Trophoblast cell (in vitro differentiated cells and primary cell): ENCODE results near the gene FGFR4.

Source experiments
- DNase-seq, 2 donors: peaks; one replicate each; pipeline ENCODE4 v3.0.0-alpha.2; 2016
- H2AFZ ChIP-seq: 2 replicates; pipeline ENCODE4 v1.6.1; 2013; ENCODE audit warnings: low read length, moderate library complexity, mild to moderate bottlenecking; ENCODE audit not compliant: insufficient read depth, poor library complexity
- H2AK5ac ChIP-seq: 2 replicates; pipeline ENCODE4 v1.6.1; 2013; ENCODE audit warnings: mild to moderate bottlenecking, low read length
- H2BK120ac ChIP-seq: 2 replicates; pipeline ENCODE4 v1.6.1; 2013; ENCODE audit warnings: low read length, mild to moderate bottlenecking, moderate library complexity; ENCODE audit not compliant: insufficient read depth, poor library complexity
- H2BK12ac ChIP-seq: 2 replicates; pipeline ENCODE4 v1.6.1; 2013; ENCODE audit warnings: mild to moderate bottlenecking, low read length, moderate library complexity
- H2BK5ac ChIP-seq: 2 replicates; pipeline ENCODE4 v1.6.1; 2013; ENCODE audit warnings: low read length, low read depth, moderate library complexity, mild to moderate bottlenecking; ENCODE audit not compliant: poor library complexity
- H3K14ac ChIP-seq: 2 replicates; pipeline ENCODE4 v1.6.1; 2013; ENCODE audit warnings: mild to moderate bottlenecking, low read length
- H3K18ac ChIP-seq: 2 replicates; pipeline ENCODE4 v1.6.1; 2013; ENCODE audit warnings: mild to moderate bottlenecking, low read length
- H3K23ac ChIP-seq: 2 replicates; pipeline ENCODE4 v1.6.1; 2013; ENCODE audit warnings: low read length
- H3K27ac ChIP-seq: 2 replicates; pipeline ENCODE4 v1.5.1; 2013; ENCODE audit warnings: low read depth, mild to moderate bottlenecking, inconsistent platforms, low read length, moderate library complexity
- H3K27me3 ChIP-seq: 2 replicates; pipeline ENCODE4 v1.6.1; 2013; ENCODE audit warnings: inconsistent platforms, mild to moderate bottlenecking, low read length, moderate library complexity; ENCODE audit not compliant: insufficient read depth
- H3K36me3 ChIP-seq, 2 experiments: 1 replicate in 1 of 2; 2 replicates in 1 of 2; pipeline ENCODE4 v1.6.1; 2013; ENCODE audit warnings: low read length in 2 of 2, mild to moderate bottlenecking in 2 of 2, moderate library complexity in 1 of 2; ENCODE audit not compliant: insufficient read depth in 2 of 2, control insufficient read depth in 1 of 2
- H3K4ac ChIP-seq: 2 replicates; pipeline ENCODE4 v1.6.1; 2013; ENCODE audit warnings: low read depth, mild to moderate bottlenecking, low read length, moderate library complexity
- H3K4me1 ChIP-seq, 2 experiments: 1 replicate in 1 of 2; 2 replicates in 1 of 2; pipeline ENCODE4 v1.6.1; 2013; ENCODE audit warnings: low read length in 2 of 2, mild to moderate bottlenecking in 2 of 2, moderate library complexity in 1 of 2; ENCODE audit not compliant: insufficient read depth in 2 of 2, control insufficient read depth in 1 of 2
- H3K4me2 ChIP-seq: 2 replicates; pipeline ENCODE4 v1.6.1; 2013; ENCODE audit warnings: inconsistent platforms, mild to moderate bottlenecking, low read length, moderate library complexity
- H3K4me3 ChIP-seq: 2 replicates; pipeline ENCODE4 v1.5.1; 2013; ENCODE audit warnings: mild to moderate bottlenecking, low read depth, low read length, inconsistent platforms
- H3K79me1 ChIP-seq: one replicate; pipeline ENCODE4 v1.6.1; 2013; ENCODE audit warnings: low read length
- H3K79me2 ChIP-seq: 2 replicates; pipeline ENCODE4 v1.6.1; 2013; ENCODE audit warnings: low read length, mild to moderate bottlenecking; ENCODE audit not compliant: control insufficient read depth, insufficient read depth, poor library complexity
- H3K9ac ChIP-seq: 2 replicates; pipeline ENCODE4 v1.6.1; 2013; ENCODE audit warnings: mild to moderate bottlenecking, low read length
- H3K9me3 ChIP-seq: 2 replicates; pipeline ENCODE4 v1.6.1; 2013; ENCODE audit warnings: low read depth, mild to moderate bottlenecking, control low read depth, inconsistent platforms, low read length; ENCODE audit not compliant: insufficient read depth
- H4K12ac ChIP-seq: 2 replicates; pipeline ENCODE4 v1.6.1; 2013; ENCODE audit warnings: low read depth, mild to moderate bottlenecking, low read length, moderate library complexity
- H4K8ac ChIP-seq: 2 replicates; pipeline ENCODE4 v1.6.1; 2013; ENCODE audit warnings: low read depth, mild to moderate bottlenecking, low read length, moderate library complexity
- H4K91ac ChIP-seq: one replicate; pipeline ENCODE4 v1.6.1; 2013; ENCODE audit warnings: low read depth, mild to moderate bottlenecking, low read length, moderate library complexity
- WGBS: extraction: QIAGEN DNeasy Blood & Tissue Kit; methylation state at CpG from one replicate; pipeline ENCODE4 v1.1.7; 2013; ENCODE audit warnings: missing lambda C conversion rate; ENCODE audit not compliant: insufficient read length, insufficient coverage; ENCODE audit errors: extremely low coverage; 5-methylcytosine and 5-hydroxymethylcytosine counted together

FGFR4 gene

GRCh38 chr5:177132136-177133095 lies 45.7 kb downstream of the FGFR4 start:
- H2BK120ac ChIP-seq = peak overlapping the region; percentile 96
- peak overlapping the region; percentile 78 for H3K4me3 ChIP-seq
- H3K9me3 ChIP-seq = peaks cover 2% of the 10 kb centered on the region
- peak overlapping the region; percentile 83 for H2BK5ac ChIP-seq
- H2AK5ac ChIP-seq = peak overlapping the region; percentile 96
- H4K91ac ChIP-seq = peak overlapping the region; percentile 90
- H3K27me3 ChIP-seq = no peaks in the 10 kb centered on the region
- H3K4me1 ChIP-seq = peaks cover 18 to 24% of the 10 kb centered on the region in 2 experiments
- WGBS = no CpG with 5 or more reads among the region's 100 CpGs
- peaks cover 2 to 8% of the 10 kb centered on the region in 2 experiments for H3K36me3 ChIP-seq
- H2BK12ac ChIP-seq = peak overlapping the region; percentile 53
- peaks cover 25% of the 10 kb centered on the region for H3K79me1 ChIP-seq
- peak overlapping the region; percentile 95 for H3K4me2 ChIP-seq
- H3K23ac ChIP-seq = no peak overlapping the region
- peak in 1 of 2 donors; percentile 46 for DNase-seq
- peak overlapping the region; percentile 94 for H4K8ac ChIP-seq
- H4K12ac ChIP-seq = peak overlapping the region; percentile 92
- peak overlapping the region; percentile 89 for H3K27ac ChIP-seq
- H3K14ac ChIP-seq = peak overlapping the region; percentile 86
- peak overlapping the region; percentile 70 for H3K18ac ChIP-seq
- H3K9ac ChIP-seq = peak overlapping the region; percentile 72
- H3K79me2 ChIP-seq = peaks cover 30% of the 10 kb centered on the region
- H3K4ac ChIP-seq = peak overlapping the region; percentile 56
- H2AFZ ChIP-seq = peak overlapping the region; percentile 92

- WGBS = no CpG with 5 or more reads among the region's 93 CpGs
These were observed 46.6 kb downstream of the FGFR4 start, which contains the start of gene NSD1 for GRCh38 chr5:177133096-177133852. NSD1 (plus strand) TSS chr5:177133773; CDS start chr5:177135104, 1,331 bp downstream.

GRCh38 chr5:177133853-177134696 lies 47.4 kb downstream of the FGFR4 start:
- peaks cover 33% of the 10 kb centered on the region for H3K79me2 ChIP-seq
- peak overlapping the region; percentile 89 for H3K27ac ChIP-seq
- H2BK12ac ChIP-seq = no peak overlapping the region
- H3K4me3 ChIP-seq = peak overlapping the region; percentile 76
- peak overlapping the region; percentile 91 for H2AFZ ChIP-seq
- H3K4me1 ChIP-seq = peaks cover 18 to 24% of the 10 kb centered on the region in 2 experiments
- peak; percentile 23 to 46 for DNase-seq
- peaks cover 25% of the 10 kb centered on the region for H3K79me1 ChIP-seq
- H3K27me3 ChIP-seq = no peaks in the 10 kb centered on the region
- H3K23ac ChIP-seq = no peak overlapping the region
- H4K8ac ChIP-seq = peak overlapping the region; percentile 96
- H3K36me3 ChIP-seq = peaks cover 11 to 14% of the 10 kb centered on the region in 2 experiments
- peak overlapping the region; percentile 95 for H4K12ac ChIP-seq
- peak overlapping the region; percentile 96 for H4K91ac ChIP-seq
- peak overlapping the region; percentile 80 for H2AK5ac ChIP-seq
- peak overlapping the region; percentile 96 for H2BK5ac ChIP-seq
- no CpG with 5 or more reads among the region's 83 CpGs for WGBS
- peak overlapping the region; percentile 98 for H3K14ac ChIP-seq
- H3K4me2 ChIP-seq = peak overlapping the region; percentile 95
- peak overlapping the region; percentile 97 for H3K4ac ChIP-seq
- H3K9me3 ChIP-seq = no peaks in the 10 kb centered on the region
- peak overlapping the region; percentile 97 for H3K18ac ChIP-seq
- peak overlapping the region; percentile 93 for H2BK120ac ChIP-seq
- peak overlapping the region; percentile 84 for H3K9ac ChIP-seq

More at GRCh38 chr5:177133096-177133852, 46.6 kb downstream of the FGFR4 start, which contains the start of gene NSD1:
- Histone ChIP-seq H3K36me3 (peaks cover 8 to 11% of the 10 kb centered on the region in 2 experiments), H2BK5ac (peak within 1 kb of the TSS; percentile 96), H3K23ac (no peak within 1 kb of the TSS), H3K18ac (peak within 1 kb of the TSS; percentile 97), H3K4me2 (peak within 1 kb of the TSS; percentile 95), H4K12ac (peak within 1 kb of the TSS; percentile 95), H3K27ac (peak within 1 kb of the TSS; percentile 89), H3K9me3 (peaks cover 2% of the 10 kb centered on the region), H4K91ac (peak within 1 kb of the TSS; percentile 96), H3K79me2 (peaks cover 31% of the 10 kb centered on the region), H2BK120ac (peak within 1 kb of the TSS; percentile 96), H3K4me1 (peaks cover 18 to 24% of the 10 kb centered on the region in 2 experiments), H2AK5ac (peak within 1 kb of the TSS; percentile 96), H3K79me1 (peaks cover 25% of the 10 kb centered on the region), H3K14ac (peak within 1 kb of the TSS; percentile 98), H2AFZ (peak within 1 kb of the TSS; percentile 92), H3K9ac (peak within 1 kb of the TSS; percentile 84), H2BK12ac (peak within 1 kb of the TSS; percentile 3), H3K4me3 (peak within 1 kb of the TSS; percentile 78), H3K4ac (peak within 1 kb of the TSS; percentile 97), H3K27me3 (no peaks in the 10 kb centered on the region), H4K8ac (peak within 1 kb of the TSS; percentile 96)
- peak; percentile 40 to 72 for DNase-seq
